Common myeloid progenitor, CD34-positive (primary cell): ENCODE results near the gene FUBP1.

Source experiments
- CTCF ChIA-PET: fragments of 350-600 bp; sonication (Branson Sonifier 250); formaldehyde crosslinking; loops from one replicate; lab custom pipeline; 2021; ENCODE audit warnings: antibody characterized with exemption; lab: Charles Lee
- POLR2A ChIA-PET: fragments of 350-600 bp; sonication (Branson Sonifier 250); formaldehyde crosslinking; loops from one replicate; lab custom pipeline; 2021; ENCODE audit warnings: antibody characterized with exemption; lab: Charles Lee
- DNase-seq, 3 donors: peaks; one replicate each; pipeline versions ENCODE4 v3.0.0 to v3.0.0-alpha.2; 2013
- H3K27ac ChIP-seq, 2 experiments: 1 replicate in 1 of 2; 2 replicates in 1 of 2; pipeline ENCODE4 v1.7.0; 2013; ENCODE audit warnings: inconsistent platforms in 2 of 2, low read length in 2 of 2, mild to moderate bottlenecking in 2 of 2, low read depth in 1 of 2, moderate library complexity in 1 of 2; ENCODE audit not compliant: severe bottlenecking in 2 of 2, insufficient read depth in 1 of 2, poor library complexity in 1 of 2
- H3K27me3 ChIP-seq, 5 experiments: replicated peaks in 2 of 5; 1 replicate in 3 of 5; 2 replicates in 2 of 5; pipeline versions ENCODE4 v1.6.1 to v1.7.0; 2013; ENCODE audit warnings: low read length in 4 of 5, mild to moderate bottlenecking in 2 of 5, moderate library complexity in 2 of 5, inconsistent platforms in 1 of 5; ENCODE audit not compliant: insufficient read depth in 5 of 5, control insufficient read depth in 4 of 5
- H3K36me3 ChIP-seq, 4 experiments: 1 replicate in 2 of 4; 2 replicates in 2 of 4; pipeline versions ENCODE4 v1.6.1 to v1.7.0; 2013; ENCODE audit warnings: low read length in 3 of 4, control low read depth in 1 of 4, mild to moderate bottlenecking in 1 of 4; ENCODE audit not compliant: control insufficient read depth in 4 of 4, insufficient read depth in 4 of 4
- H3K4me1 ChIP-seq, 4 experiments: 1 replicate in 3 of 4; 2 replicates in 1 of 4; pipeline versions ENCODE4 v1.6.1 to v1.7.1; 2013; ENCODE audit warnings: low read length in 3 of 4, mild to moderate bottlenecking in 3 of 4, control low read depth in 1 of 4, inconsistent platforms in 1 of 4, moderate library complexity in 1 of 4; ENCODE audit not compliant: control insufficient read depth in 4 of 4, insufficient read depth in 4 of 4; ENCODE audit errors: control extremely low read depth in 1 of 4
- H3K4me3 ChIP-seq, 7 experiments: 1 replicate in 4 of 7; 2 replicates in 3 of 7; pipeline versions ENCODE4 v1.5.1 to v1.7.0; 2013; ENCODE audit warnings: mild to moderate bottlenecking in 7 of 7, low read length in 6 of 7, moderate library complexity in 6 of 7, inconsistent platforms in 2 of 7, low read depth in 2 of 7, control low read depth in 1 of 7; ENCODE audit not compliant: insufficient read depth in 4 of 7, control insufficient read depth in 1 of 7; ENCODE audit errors: extremely low read depth in 1 of 7
- H3K9me3 ChIP-seq, 5 experiments: 1 replicate in 4 of 5; 2 replicates in 1 of 5; pipeline versions ENCODE4 v1.6.1 to v1.7.1; 2013; ENCODE audit warnings: low read length in 4 of 5, mild to moderate bottlenecking in 2 of 5, inconsistent platforms in 1 of 5, low read depth in 1 of 5, moderate library complexity in 1 of 5; ENCODE audit not compliant: control insufficient read depth in 4 of 5, insufficient read depth in 2 of 5; ENCODE audit errors: control extremely low read depth in 1 of 5
- WGBS: methylation state at CpG from one replicate; pipeline ENCODE4 v1.1.5; 2013; ENCODE audit not compliant: insufficient coverage; 5-methylcytosine and 5-hydroxymethylcytosine counted together

Gene FUBP1

DNA sequence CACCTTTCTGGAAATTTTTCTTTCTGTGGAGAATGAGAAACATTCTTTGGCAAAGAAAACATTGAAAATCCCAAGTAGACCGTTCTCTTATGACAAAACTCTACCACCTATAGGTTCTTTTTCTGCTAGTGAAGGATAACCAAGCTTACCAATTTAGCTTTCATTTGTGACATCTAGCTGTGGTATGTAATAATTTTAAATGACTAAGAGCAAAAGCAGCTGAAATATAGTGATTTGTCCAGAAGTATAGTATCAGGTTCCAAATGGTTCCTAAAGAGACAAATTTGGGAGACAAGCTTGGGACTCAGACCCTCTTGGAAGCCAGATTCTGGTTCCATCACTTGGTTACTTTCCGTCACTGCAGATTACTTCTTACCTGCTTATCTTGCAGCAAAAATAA lies 24.4 kb downstream of the FUBP1 start:
- POLR2A ChIA-PET, result no interaction called here
- DNase-seq, result no peak
- no CpG with 5 or more reads among the region's 2 CpGs for WGBS

DNA sequence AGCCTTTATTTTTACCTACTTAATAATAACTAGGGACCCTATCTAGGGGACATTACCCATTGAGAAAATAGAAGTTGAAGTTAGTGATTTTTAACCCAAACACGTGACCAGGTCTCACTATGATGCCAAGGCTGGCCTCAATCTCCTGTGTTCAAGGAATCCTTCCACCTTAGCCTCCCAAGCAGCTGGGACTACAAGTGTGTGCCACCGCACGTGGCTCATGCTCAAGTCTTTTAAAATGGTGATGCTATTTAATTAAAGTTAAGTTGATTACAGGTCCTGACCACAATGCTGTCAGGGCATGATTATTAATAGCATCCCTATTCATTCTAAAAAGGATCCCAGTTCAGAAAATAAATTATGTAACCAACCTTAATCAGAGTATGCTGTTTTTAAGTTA lies 25.0 kb downstream of the FUBP1 start:
- H3K4me1 ChIP-seq, result peaks cover 0 to 25% (median 14%) of the 10 kb centered on the region in 4 experiments
- DNase-seq, result no peak
- no peaks in the 10 kb centered on the region for H3K9me3 ChIP-seq
- POLR2A ChIA-PET, result no interaction called here
- CTCF ChIA-PET, result interaction anchor here (1.9 kb wide), 1 partner anchor 12 kb away, joined by 4 read pairs; no protein-coding TSS in a partner anchor
- peaks cover 32 to 84% (median 57%) of the 10 kb centered on the region in 4 experiments for H3K36me3 ChIP-seq
- no peaks in the 10 kb centered on the region for H3K27me3 ChIP-seq
- 100% methylated on average over 1 of the region's 3 CpGs for WGBS
- H3K4me3 ChIP-seq, result no peak overlapping the region
- H3K27ac ChIP-seq, result no peak overlapping the region

More for the DNA sequence above, 24.4 kb downstream of the FUBP1 start:
- no peaks in the 10 kb centered on the region for H3K27me3 ChIP-seq
- no peak overlapping the region for H3K4me3 ChIP-seq
- no peak overlapping the region for H3K27ac ChIP-seq
- CTCF ChIA-PET, result interaction anchor here (1.9 kb wide), 1 partner anchor 12 kb away, joined by 4 read pairs; no protein-coding TSS in a partner anchor
- H3K36me3 ChIP-seq, result peaks cover 36 to 85% (median 61%) of the 10 kb centered on the region in 4 experiments
- H3K9me3 ChIP-seq, result no peaks in the 10 kb centered on the region
- H3K4me1 ChIP-seq, result peaks cover 0 to 22% (median 9%) of the 10 kb centered on the region in 4 experiments

DNA sequence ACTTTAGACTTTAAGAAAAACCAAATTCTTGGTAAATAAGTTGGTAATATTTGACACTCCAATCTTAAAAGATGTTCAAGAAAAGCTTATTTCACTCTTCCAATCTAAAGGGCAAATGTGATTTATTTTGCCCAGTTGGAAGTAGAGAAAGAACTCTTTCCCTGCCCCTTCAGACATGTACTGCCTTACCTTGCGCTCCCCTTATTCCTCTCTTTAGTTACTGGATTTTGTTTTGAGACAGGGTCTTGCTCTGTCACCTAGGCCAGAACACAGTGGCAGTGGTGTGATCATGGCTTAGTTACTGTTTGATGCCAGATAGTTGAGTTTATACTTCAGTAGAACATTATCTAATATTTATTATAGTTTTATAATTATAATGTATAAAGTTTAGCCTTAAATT lies 27.5 kb downstream of the FUBP1 start:
- ChIA-PET CTCF (interaction anchor here (0.9 to 1.5 kb wide), 2 partner anchors 17 to 163 kb away, joined by 3 to 7 read pairs; no protein-coding TSS in a partner anchor), POLR2A (interaction anchor here (1.1 kb wide), 1 partner anchor 13 kb away, joined by 3 read pairs; no protein-coding TSS in a partner anchor)
- peaks cover 0 to 26% (median 16%) of the 10 kb centered on the region in 4 experiments for H3K4me1 ChIP-seq
- H3K27me3 ChIP-seq, result no peaks in the 10 kb centered on the region
- H3K9me3 ChIP-seq, result no peaks in the 10 kb centered on the region
- no CpG with 5 or more reads among the region's 1 CpG for WGBS
- peak overlapping the region in 1 of 2 experiments; percentile 6 for H3K27ac ChIP-seq
- DNase-seq, result no peak
- no peak overlapping the region for H3K4me3 ChIP-seq
- peaks cover 21 to 84% (median 52%) of the 10 kb centered on the region in 4 experiments for H3K36me3 ChIP-seq

DNA sequence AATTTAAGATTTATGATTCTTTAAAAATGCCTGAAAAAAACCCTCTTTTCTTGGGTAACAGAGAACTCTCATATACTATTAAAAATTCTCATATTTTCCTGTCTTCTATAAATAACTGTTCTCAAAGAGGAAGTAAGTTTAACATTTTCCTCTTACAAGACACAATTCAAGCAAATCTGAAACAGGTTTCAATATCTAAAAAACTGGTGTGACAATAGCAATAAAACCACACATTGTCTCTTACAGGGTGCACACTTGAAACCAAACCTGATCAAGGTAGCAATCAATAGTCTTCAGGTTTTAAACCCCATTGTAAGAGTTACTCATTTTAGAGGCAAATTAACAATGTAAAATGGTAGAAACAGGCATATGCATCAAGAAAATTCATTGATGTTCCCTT lies 28.0 kb downstream of the FUBP1 start:
- Histone ChIP-seq H3K4me3 (peak overlapping the region in 1 of 7 experiments; percentile 18), H3K27ac (peak overlapping the region in 1 of 2 experiments; percentile 19), H3K27me3 (no peaks in the 10 kb centered on the region), H3K9me3 (no peaks in the 10 kb centered on the region), H3K36me3 (peaks cover 16 to 84% (median 52%) of the 10 kb centered on the region in 4 experiments), H3K4me1 (peaks cover 0 to 26% (median 16%) of the 10 kb centered on the region in 4 experiments)
- POLR2A ChIA-PET, result interaction anchor here (1.1 kb wide), 1 partner anchor 14 kb away, joined by 3 read pairs; no protein-coding TSS in a partner anchor
- CTCF ChIA-PET, result interaction anchor here (0.9 to 1.5 kb wide), 2 partner anchors 18 to 163 kb away, joined by 3 to 7 read pairs; no protein-coding TSS in a partner anchor
- DNase-seq, result peak in 1 of 3 donors; percentile 39

DNA sequence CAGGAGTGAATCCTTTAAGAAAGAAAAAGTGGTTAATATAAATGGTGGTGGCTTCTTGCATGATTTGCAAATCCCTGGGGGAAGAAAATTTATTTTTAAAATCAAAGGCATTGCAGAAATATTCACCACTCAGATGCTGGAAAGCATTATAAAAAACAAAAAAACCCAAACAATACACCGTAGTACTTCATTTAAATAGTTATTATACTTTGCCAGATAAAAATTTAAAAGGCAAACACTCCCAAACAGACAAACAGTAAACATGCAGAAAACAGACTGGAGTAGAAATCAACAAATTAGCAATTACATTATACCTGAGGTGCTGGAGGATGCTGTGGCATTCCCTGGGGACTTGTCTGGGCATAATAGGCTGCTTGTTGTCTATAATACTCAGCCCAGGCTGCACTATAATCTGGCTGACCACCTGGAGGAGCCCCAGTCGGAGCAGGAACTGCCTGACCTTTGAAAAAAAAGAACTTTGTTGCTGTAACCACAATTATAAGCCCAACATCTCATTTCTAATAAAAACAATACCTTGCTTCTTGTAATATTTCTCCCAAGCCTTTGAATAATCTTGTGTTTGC lies 29.9 kb downstream of the FUBP1 start:
- CTCF ChIA-PET, result no interaction called here
- peak; percentile 15 to 59 (median 36) for DNase-seq
- WGBS, result 17% methylated on average over 1 of the region's 2 CpGs

DNA sequence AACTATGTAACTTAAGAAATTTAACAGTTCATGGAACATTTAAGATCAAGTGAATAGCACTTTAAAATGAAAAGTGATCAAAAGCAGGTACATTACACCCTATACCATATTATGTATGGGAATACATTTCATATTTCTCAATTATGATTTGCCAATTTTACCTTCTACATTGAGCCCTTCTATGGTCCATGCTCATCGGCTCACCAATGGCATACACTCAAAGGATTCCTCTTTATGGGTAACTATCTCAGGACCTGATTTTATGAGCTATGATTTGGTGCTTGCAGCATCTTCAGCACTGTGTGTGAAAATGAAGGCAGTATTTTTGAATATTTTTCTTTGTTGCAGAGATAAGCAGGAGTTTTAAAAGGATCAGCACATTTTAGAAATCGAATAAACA lies 33.5 kb downstream of the FUBP1 start:
- Histone ChIP-seq H3K9me3 (no peaks in the 10 kb centered on the region), H3K4me1 (peaks cover 0 to 11% (median 8%) of the 10 kb centered on the region in 4 experiments), H3K27me3 (no peaks in the 10 kb centered on the region), H3K27ac (no peak overlapping the region), H3K4me3 (no peak overlapping the region), H3K36me3 (peaks cover 13 to 72% (median 43%) of the 10 kb centered on the region in 4 experiments)
- WGBS, result 90% methylated on average over 2 of the region's 2 CpGs
- ChIA-PET POLR2A (no interaction called here), CTCF (no interaction called here)
- DNase-seq, result no peak

More for the DNA sequence above, 29.9 kb downstream of the FUBP1 start:
- no peaks in the 10 kb centered on the region for H3K9me3 ChIP-seq
- peaks cover 12 to 79% (median 49%) of the 10 kb centered on the region in 4 experiments for H3K36me3 ChIP-seq
- no peaks in the 10 kb centered on the region for H3K27me3 ChIP-seq
- peaks cover 0 to 26% (median 16%) of the 10 kb centered on the region in 4 experiments for H3K4me1 ChIP-seq
- no peak overlapping the region for H3K4me3 ChIP-seq
- no peak overlapping the region for H3K27ac ChIP-seq
- POLR2A ChIA-PET, result interaction anchor here (0.6 kb wide), 1 partner anchor 197 kb away, joined by 4 read pairs; no protein-coding TSS in a partner anchor
